CD14-positive monocyte (primary cell): ENCODE measurements around the gene ST6GALNAC2. TPM values are rescaled to one million over a fixed set of nuclear protein-coding genes. Genes with fewer than 3 reads are reported as not detected.
"Not testable (repeated sequence)": the region's sequence is repeated elsewhere in the genome, so short reads cannot be mapped to it uniquely, and the experiment has no call there.

ENCODE experiments used
- DNase-seq, 3 donors: peaks; one replicate each; pipeline ENCODE4 v3.0.0-alpha.2; 2011 to 2022
- H2AFZ ChIP-seq: 2 replicates; pipeline ENCODE4 v1.6.0; 2012; ENCODE audit warnings: mild to moderate bottlenecking, low read depth, low read length, inconsistent platforms; ENCODE audit not compliant: insufficient read depth, poor library complexity, severe bottlenecking
- H3K27ac ChIP-seq, 2 donors: 1 replicate in 1 of 2; 2 replicates in 1 of 2; pipeline ENCODE4 v1.5.1; 2012 to 2013; ENCODE audit warnings: low read length in 2 of 2, control low read depth in 1 of 2, inconsistent platforms in 1 of 2, low read depth in 1 of 2, mild to moderate bottlenecking in 1 of 2
- H3K27me3 ChIP-seq, 2 donors: one replicate each; pipeline versions ENCODE4 v1.6.0 to v1.6.1; 2011 to 2013; ENCODE audit warnings: low read length in 2 of 2; ENCODE audit not compliant: control insufficient read depth in 2 of 2, insufficient read depth in 2 of 2
- H3K36me3 ChIP-seq, 2 donors: replicated peaks in 1 of 2; 1 replicate in 1 of 2; 2 replicates in 1 of 2; pipeline versions ENCODE4 v1.5.1 to v1.6.1; 2012 to 2013; ENCODE audit warnings: low read length in 2 of 2, control low read depth in 1 of 2, inconsistent platforms in 1 of 2, mild to moderate bottlenecking in 1 of 2; ENCODE audit not compliant: insufficient read depth in 2 of 2, control insufficient read depth in 1 of 2
- H3K4me1 ChIP-seq, 2 donors: 1 replicate in 1 of 2; 2 replicates in 1 of 2; pipeline versions ENCODE4 v1.5.1 to v1.6.1; 2012 to 2013; ENCODE audit warnings: low read length in 2 of 2, control low read depth in 1 of 2, inconsistent platforms in 1 of 2, mild to moderate bottlenecking in 1 of 2, moderate library complexity in 1 of 2; ENCODE audit not compliant: insufficient read depth in 2 of 2, control insufficient read depth in 1 of 2
- H3K4me2 ChIP-seq: replicated peaks from 2 replicates; pipeline ENCODE3; 2012; ENCODE audit warnings: low read length, moderate library complexity, mild to moderate bottlenecking; ENCODE audit not compliant: poor library complexity, severe bottlenecking; ENCODE audit errors: extremely low read depth
- H3K4me3 ChIP-seq, 3 experiments: fragments of 200-600 bp in 1 of 3; sonication (generic) in 1 of 3; replicated peaks in 1 of 3; 1 replicate in 2 of 3; 2 replicates in 1 of 3; pipeline ENCODE4 v1.5.1; 2011 to 2013; ENCODE audit warnings: low read length in 3 of 3, mild to moderate bottlenecking in 3 of 3, control low read depth in 2 of 3, low read depth in 2 of 3, inconsistent platforms in 1 of 3, moderate library complexity in 1 of 3
- H3K79me2 ChIP-seq: 2 replicates; pipeline ENCODE4 v1.6.0; 2012; ENCODE audit warnings: mild to moderate bottlenecking, control low read depth, inconsistent platforms, low read length, moderate library complexity; ENCODE audit not compliant: insufficient read depth
- H3K9ac ChIP-seq: 2 replicates; pipeline ENCODE4 v1.6.0; 2017; ENCODE audit warnings: low read length, mild to moderate bottlenecking; ENCODE audit not compliant: insufficient read depth, poor library complexity, severe bottlenecking
- H3K9me3 ChIP-seq, 2 donors: replicated peaks in 1 of 2; 1 replicate in 1 of 2; 2 replicates in 1 of 2; pipeline versions ENCODE4 v1.5.1 to v1.6.1; 2012 to 2013; ENCODE audit warnings: low read length in 2 of 2, control low read depth in 1 of 2; ENCODE audit not compliant: control insufficient read depth in 1 of 2, insufficient read depth in 1 of 2
- H4K20me1 ChIP-seq: 2 replicates; pipeline ENCODE4 v1.6.0; 2012; ENCODE audit warnings: mild to moderate bottlenecking, low read length, control low read depth, moderate library complexity; ENCODE audit not compliant: insufficient read depth
- H3K27ac Mint-ChIP-seq, 7 donors: one replicate each; pipeline ENCODE4 v1.8.0; 2020; ENCODE audit warnings: mild to moderate bottlenecking in 7 of 7, mixed read lengths in 7 of 7, moderate library complexity in 6 of 7, inconsistent platforms in 2 of 7
- H3K27me3 Mint-ChIP-seq, 3 donors: one replicate each; pipeline ENCODE4 v1.8.0; 2021 to 2022; ENCODE audit warnings: low read depth in 3 of 3, mild to moderate bottlenecking in 3 of 3, mixed read lengths in 3 of 3, moderate library complexity in 3 of 3, inconsistent platforms in 1 of 3
- H3K36me3 Mint-ChIP-seq, 2 donors: one replicate each; pipeline ENCODE4 v1.8.0; 2020; ENCODE audit warnings: mixed read lengths in 2 of 2, inconsistent platforms in 1 of 2, mild to moderate bottlenecking in 1 of 2
- H3K4me1 Mint-ChIP-seq: one replicate; pipeline ENCODE4 v1.8.0; 2020; ENCODE audit warnings: mild to moderate bottlenecking, mixed read lengths
- H3K4me3 Mint-ChIP-seq, 2 donors: one replicate each; pipeline ENCODE4 v1.8.0; 2020; ENCODE audit warnings: mild to moderate bottlenecking in 2 of 2, mixed read lengths in 2 of 2, moderate library complexity in 1 of 2
- H3K9me3 Mint-ChIP-seq, 7 donors: one replicate each; pipeline ENCODE4 v1.8.0; 2020 to 2022; ENCODE audit warnings: mixed read lengths in 7 of 7, mild to moderate bottlenecking in 6 of 7, moderate library complexity in 6 of 7, inconsistent platforms in 2 of 7
- WGBS: methylation state at CpG from one replicate; pipeline ENCODE4 v1.1.5; 2013; ENCODE audit warnings: missing lambda C conversion rate; ENCODE audit not compliant: insufficient coverage; 5-methylcytosine and 5-hydroxymethylcytosine counted together
- intact Hi-C, 2 donors: fragments of 100-400 bp; cut with micrococcal nuclease; formaldehyde crosslinking; loops; one replicate each; pipeline versions ENCODE4 v1.15.0 to v1.15.1; 2023
- polyA plus RNA-seq, 3 donors: library from polyadenylated mRNA; depleted of rRNA in 1 of 3; unstranded in 2 of 3; stranded (reverse) in 1 of 3; fragments of 300-500 nt in 2 of 3; fragments of >200 nt in 1 of 3; fragmentation: Illumina TruSeq in 2 of 3; gene quantifications; 1 replicate in 2 of 3; 2 replicates in 1 of 3; pipeline ENCODE4 v1.2.3, GENCODE V29; 2012 to 2021
- TF ChIP-seq, protein P1 (sequence below): fragments of 200-600 bp; IDR thresholded peaks from one replicate; pipeline ENCODE4 v1.8.0; 2022; ENCODE audit warnings: antibody characterized with exemption, mild to moderate bottlenecking

Gene ST6GALNAC2
- polyA plus RNA-seq, 3 donors: 8.3 to 11.8 (median 11.8) TPM

- Histone ChIP-seq H4K20me1 (peaks cover 61% of the 10 kb centered on the region), H3K4me1 (peaks cover 30 to 52% of the 10 kb centered on the region in 2 donors), H3K4me3 (no peak overlapping the region), H2AFZ (no peak overlapping the region), H3K9ac (no peak overlapping the region), H3K27me3 (peaks cover 0 to 7% of the 10 kb centered on the region in 2 donors), H3K4me2 (no peak overlapping the region), H3K36me3 (peaks cover 31 to 45% of the 10 kb centered on the region in 2 donors), H3K9me3 (no peaks in the 10 kb centered on the region), H3K27ac (no peak overlapping the region), H3K79me2 (peaks cover 12% of the 10 kb centered on the region)
- Mint-ChIP-seq H3K36me3 (peaks cover 51 to 53% of the 10 kb centered on the region in 2 donors), H3K27me3 (peaks cover 10 to 24% (median 17%) of the 10 kb centered on the region in 3 donors), H3K9me3 (peaks cover 2 to 11% (median 4%) of the 10 kb centered on the region in 7 donors), H3K4me3 (no peak overlapping the region), H3K27ac (peak overlapping the region in 1 of 7 donors; percentile 15), H3K4me1 (peaks cover 49% of the 10 kb centered on the region)
- DNase-seq: no peak
- TF ChIP-seq, protein P1, sequence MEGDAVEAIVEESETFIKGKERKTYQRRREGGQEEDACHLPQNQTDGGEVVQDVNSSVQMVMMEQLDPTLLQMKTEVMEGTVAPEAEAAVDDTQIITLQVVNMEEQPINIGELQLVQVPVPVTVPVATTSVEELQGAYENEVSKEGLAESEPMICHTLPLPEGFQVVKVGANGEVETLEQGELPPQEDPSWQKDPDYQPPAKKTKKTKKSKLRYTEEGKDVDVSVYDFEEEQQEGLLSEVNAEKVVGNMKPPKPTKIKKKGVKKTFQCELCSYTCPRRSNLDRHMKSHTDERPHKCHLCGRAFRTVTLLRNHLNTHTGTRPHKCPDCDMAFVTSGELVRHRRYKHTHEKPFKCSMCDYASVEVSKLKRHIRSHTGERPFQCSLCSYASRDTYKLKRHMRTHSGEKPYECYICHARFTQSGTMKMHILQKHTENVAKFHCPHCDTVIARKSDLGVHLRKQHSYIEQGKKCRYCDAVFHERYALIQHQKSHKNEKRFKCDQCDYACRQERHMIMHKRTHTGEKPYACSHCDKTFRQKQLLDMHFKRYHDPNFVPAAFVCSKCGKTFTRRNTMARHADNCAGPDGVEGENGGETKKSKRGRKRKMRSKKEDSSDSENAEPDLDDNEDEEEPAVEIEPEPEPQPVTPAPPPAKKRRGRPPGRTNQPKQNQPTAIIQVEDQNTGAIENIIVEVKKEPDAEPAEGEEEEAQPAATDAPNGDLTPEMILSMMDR: no peak
- intact Hi-C loops: loop anchor here in 1 of 2 donors (5.0 kb wide), 1 partner anchor 56 kb away; no protein-coding TSS in a partner anchor
- 96% methylated on average over 12 of the region's 14 CpGs for WGBS
Measured at GRCh38 chr17:76565728-76566612, 19.7 kb downstream of the ST6GALNAC2 start.

DNA sequence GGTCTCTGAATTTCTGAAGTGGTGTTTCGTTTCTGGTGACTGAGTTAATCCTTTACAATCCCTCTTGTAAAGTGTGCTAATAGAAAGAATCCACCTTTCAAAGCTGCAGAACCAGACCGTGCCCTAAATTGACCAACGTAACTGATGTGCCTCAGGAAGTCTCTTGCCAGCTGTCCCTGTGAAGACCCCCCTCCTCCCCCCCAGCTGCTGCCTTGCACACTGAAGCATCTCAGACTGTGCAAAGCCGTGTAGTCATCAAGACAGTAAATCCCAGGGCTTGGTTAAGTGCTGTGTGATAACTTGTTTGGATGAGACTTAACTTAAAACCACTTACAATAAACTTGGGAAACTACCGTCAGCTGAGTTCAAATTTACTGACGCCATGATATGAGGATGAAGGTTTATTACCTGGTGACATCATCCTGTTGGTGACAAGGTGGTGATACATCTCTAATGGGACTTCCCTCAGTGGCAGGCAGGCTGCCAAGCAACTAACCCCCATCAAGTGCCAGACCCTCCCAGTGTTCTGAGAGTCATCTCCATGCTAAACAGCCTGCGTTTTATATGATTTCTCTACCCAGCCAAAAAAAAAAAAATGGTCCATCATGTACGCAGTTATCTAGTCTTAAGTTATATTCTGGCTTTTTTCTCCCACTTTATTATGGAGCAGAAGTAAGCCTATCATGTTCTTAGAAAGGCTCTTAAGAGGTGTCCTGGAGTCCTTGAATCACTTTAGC lies 20.5 kb downstream of the ST6GALNAC2 start:
- H3K27ac ChIP-seq, H3K4me3 Mint-ChIP-seq, H3K4me2 ChIP-seq, H3K27ac Mint-ChIP-seq, H3K27me3 ChIP-seq, H3K9me3 Mint-ChIP-seq, H2AFZ ChIP-seq, H3K9ac ChIP-seq, H3K4me3 ChIP-seq, H3K9me3 ChIP-seq: not testable (repeated sequence)
- Histone ChIP-seq H3K4me1 (peaks cover 34 to 60% of the 10 kb centered on the region in 2 donors), H4K20me1 (peaks cover 67% of the 10 kb centered on the region), H3K79me2 (peaks cover 20% of the 10 kb centered on the region), H3K36me3 (peaks cover 31 to 45% of the 10 kb centered on the region in 2 donors)
- intact Hi-C loops: loop anchor here in 1 of 2 donors (5.0 kb wide), 1 partner anchor 57 kb away; no protein-coding TSS in a partner anchor
- no CpG with 5 or more reads among the region's 8 CpGs for whole genome bisulfite sequencing
- DNase-seq: peak in 1 of 3 donors; percentile 81
- Mint-ChIP-seq H3K36me3 (peaks cover 49 to 61% of the 10 kb centered on the region in 2 donors), H3K27me3 (peaks cover 10 to 23% (median 17%) of the 10 kb centered on the region in 3 donors), H3K4me1 (peaks cover 57% of the 10 kb centered on the region)

DNA sequence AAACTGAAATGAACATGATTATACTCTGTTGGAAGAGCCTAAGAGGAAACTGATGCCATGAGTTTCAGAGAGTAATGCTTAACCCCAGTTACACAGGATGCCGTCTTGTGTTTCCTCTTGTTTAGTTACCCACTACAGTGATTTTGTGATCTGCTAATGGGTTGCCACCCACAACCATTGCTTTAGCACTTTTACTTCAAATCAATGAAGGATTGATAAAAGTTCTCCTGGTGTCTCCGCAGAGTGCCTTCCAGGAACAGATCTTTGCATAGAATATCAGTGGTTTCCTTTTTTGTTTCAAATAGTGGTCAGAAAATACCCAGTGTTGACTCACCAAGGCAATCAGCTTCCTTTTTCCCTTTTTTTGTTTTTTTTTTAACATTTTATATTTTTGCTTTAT lies 22.3 kb downstream of the ST6GALNAC2 start:
- H3K4me2 ChIP-seq, DNase-seq, H3K4me3 Mint-ChIP-seq, intact Hi-C loops, H3K9ac ChIP-seq, H3K9me3 ChIP-seq, H3K9me3 Mint-ChIP-seq, H3K27ac Mint-ChIP-seq, H3K4me3 ChIP-seq, H3K27me3 ChIP-seq, H2AFZ ChIP-seq, H3K27ac ChIP-seq: not testable (repeated sequence)
- H3K27me3 Mint-ChIP-seq: peaks cover 3 to 11% (median 8%) of the 10 kb centered on the region in 3 donors
- peaks cover 65% of the 10 kb centered on the region for H3K4me1 Mint-ChIP-seq
- Histone ChIP-seq H3K36me3 (peaks cover 33 to 45% of the 10 kb centered on the region in 2 donors), H3K79me2 (peaks cover 38% of the 10 kb centered on the region), H3K4me1 (peaks cover 47 to 70% of the 10 kb centered on the region in 2 donors), H4K20me1 (peaks cover 73% of the 10 kb centered on the region)
- peaks cover 49 to 64% of the 10 kb centered on the region in 2 donors for H3K36me3 Mint-ChIP-seq
- WGBS: no CpG with 5 or more reads among the region's 2 CpGs
